Left hindlimb (tissue), 1 donor: Measurements from ENCODE around the gene NIT1.

Source experiments
- DNase-seq: peaks from one replicate; pipeline ENCODE4 v3.0.0-alpha.2; 2018

NIT1 gene

DNA sequence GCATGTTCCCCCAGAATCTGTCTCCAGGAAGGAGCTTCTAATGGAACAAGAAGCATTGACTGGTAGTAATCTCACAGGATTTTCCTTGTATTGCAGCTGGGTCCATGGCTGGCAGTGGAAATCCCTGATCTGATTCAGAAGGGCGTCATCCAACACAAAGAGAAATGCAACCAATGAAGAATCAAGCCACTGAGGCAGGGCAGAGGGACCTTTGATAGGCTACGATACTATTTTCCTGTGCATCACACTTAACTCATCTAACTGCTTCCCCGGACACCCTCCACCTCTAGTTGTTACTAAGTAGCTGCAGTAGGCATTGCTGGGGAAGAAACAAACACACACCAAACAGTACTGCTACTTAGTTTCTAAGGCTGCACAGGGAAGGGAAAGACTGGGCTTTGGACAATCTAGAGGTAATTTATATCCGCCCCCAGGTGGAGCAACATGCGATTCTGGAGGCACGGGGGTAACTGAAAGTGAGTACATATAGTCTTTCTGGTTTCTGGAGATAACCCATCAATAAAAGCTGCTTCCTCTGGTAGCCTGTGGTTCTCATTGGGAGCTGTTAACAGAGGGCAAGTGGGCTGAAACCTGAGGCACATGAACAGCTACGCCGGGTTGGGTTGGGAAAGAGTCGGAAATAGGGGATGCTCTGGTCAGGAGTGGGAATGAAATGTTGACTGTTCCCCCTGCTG, 40.6 kb downstream of the NIT1 start:
- no peak for DNase-seq

DNA sequence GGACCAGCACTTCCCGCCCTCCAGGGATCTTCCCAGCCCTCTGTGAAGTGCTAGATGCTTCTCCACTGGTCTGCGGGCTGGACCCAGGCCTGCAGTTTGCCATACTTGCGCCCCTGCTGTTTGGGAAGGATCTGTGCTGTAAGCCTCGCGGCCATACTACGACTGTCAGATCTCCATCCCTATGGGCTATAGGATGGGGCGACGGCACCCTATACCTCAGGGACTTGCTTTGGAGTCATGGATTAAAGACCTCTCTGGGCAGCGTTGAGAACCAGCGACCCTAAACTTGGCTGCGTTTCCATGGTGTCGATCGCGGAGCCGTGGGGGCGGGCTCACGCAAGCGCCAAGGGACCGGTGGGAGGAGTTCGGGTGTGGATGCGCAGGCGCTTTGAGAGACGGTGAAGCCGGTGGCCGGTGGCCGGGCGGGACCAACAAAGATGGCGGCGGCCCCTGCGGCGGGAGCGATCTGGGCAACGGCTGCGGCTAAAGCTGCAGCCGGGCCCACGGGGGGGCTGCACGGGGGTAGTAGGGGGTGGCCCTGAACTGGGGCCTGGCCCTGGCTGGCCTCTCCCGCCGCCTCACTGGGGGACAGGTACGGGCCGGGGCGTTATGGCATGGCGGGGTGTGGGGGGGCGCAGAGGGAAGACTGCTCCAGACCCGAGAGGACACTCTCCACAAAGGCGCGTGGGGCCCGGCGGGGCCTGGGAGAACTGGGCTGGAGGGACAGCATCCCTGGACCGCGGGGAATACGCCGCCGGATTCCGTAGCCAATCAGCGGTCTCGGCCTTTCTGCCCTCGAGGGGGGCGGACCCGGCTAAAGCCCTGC, 41.4 kb downstream of the NIT1 start, which contains the start of gene USP21:
Gene USP21 (plus strand): TSS at position 414 of the 826 bp plus-strand sequence. CDS start 1,141 bp downstream, outside the sequence.
- DNase-seq = peak; percentile 95

- no peak for DNase-seq
These were observed 42.0 kb downstream of the NIT1 start for GRCh38 chr1:161159913-161160243.

GRCh38 chr1:161160671-161161145, 42.8 kb downstream of the NIT1 start:
- no peak for DNase-seq

DNA sequence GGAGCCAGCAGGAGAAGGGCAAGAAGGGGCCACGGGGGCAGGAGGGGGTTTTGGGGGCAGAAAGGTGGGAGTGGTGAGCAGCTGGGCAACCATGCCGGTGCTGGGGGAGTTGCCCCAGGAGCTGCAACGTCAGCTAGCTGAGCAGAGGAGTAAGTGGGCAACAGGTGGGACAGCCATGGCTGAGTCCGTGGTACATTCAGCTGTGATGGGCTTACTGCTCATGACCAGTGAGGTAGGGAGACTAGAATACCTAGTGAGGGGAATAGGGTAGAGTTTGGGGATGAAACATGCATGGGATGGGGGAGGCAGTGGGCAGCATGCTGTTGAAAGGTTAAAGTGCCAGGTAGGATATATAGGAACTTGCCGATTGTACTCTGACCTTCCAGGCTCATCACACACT, 43.7 kb downstream of the NIT1 start:
- DNase-seq = no peak

GRCh38 chr1:161162052-161162451, 44.1 kb downstream of the NIT1 start:
- no peak for DNase-seq

- DNase-seq = no peak
These were observed 44.9 kb downstream of the NIT1 start for GRCh38 chr1:161162806-161163205.

GRCh38 chr1:161163793-161164192, 45.9 kb downstream of the NIT1 start:
- no peak for DNase-seq

DNA sequence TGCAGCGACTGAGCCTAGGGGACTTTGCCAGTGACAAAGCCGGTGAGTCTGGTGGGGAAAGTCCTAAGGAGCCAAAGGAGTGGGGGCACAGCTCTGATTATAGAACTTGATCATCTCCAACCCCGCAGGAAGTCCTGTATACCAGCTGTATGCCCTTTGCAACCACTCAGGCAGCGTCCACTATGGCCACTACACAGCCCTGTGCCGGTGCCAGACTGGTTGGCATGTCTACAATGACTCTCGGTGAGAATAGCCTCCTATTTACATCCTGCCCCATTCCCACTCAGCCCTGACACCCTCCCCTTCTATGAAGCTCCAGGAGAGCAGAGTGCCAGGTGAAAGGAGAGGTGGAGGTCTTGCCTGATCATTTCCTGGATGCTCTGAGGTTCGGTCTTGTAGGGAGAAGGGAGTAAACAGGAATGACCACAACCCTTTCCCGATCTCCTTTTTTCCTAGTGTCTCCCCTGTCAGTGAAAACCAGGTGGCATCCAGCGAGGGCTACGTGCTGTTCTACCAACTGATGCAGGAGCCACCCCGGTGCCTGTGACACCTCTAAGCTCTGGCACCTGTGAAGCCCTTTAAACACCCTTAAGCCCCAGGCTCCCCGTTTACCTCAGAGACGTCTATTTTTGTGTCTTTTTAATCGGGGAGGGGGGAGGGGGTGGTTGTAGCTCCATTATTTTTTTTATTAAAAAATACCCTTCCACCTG, 47.2 kb downstream of the NIT1 start:
- no peak for DNase-seq

- DNase-seq = peak; percentile 98
These were observed 48.1 kb downstream of the NIT1 start, which contains the start of gene PPOX for GRCh38 chr1:161165742-161166668. Gene PPOX (plus strand): TSS chr1:161166426. CDS start chr1:161166848, 422 bp downstream.

- DNase-seq = no peak
These were observed 49.0 kb downstream of the NIT1 start for GRCh38 chr1:161166669-161167548.

DNA sequence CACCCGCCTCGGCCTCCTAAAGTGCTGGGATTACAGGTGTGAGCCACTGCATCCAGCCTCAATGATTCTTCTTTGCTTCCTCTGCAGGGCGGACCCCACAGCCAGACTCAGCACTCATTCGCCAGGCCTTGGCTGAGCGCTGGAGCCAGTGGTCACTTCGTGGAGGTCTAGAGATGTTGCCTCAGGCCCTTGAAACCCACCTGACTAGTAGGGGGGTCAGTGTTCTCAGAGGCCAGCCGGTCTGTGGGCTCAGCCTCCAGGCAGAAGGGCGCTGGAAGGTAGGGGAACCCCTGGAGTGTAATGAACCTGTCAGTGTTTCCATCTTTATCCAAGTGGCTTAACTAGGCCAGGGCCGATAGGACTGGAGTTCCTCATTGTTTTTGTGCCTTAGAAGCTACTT, 51.0 kb downstream of the NIT1 start:
- DNase-seq = no peak
